H1 (cell line): ENCODE measurements around the gene CNGA4. TPM values are rescaled to one million over a fixed set of nuclear protein-coding genes. Genes with fewer than 3 reads are reported as not detected.

ENCODE experiments used
- CTCF ChIA-PET: fragments of 300-600 bp; sonication (Branson Sonifier 250); formaldehyde crosslinking; loops from one replicate; lab custom pipeline; 2021; ENCODE audit not compliant: partially characterized antibody; lab: Charles Lee
- POLR2A ChIA-PET: fragments of 300-600 bp; sonication (Branson Sonifier 250); formaldehyde crosslinking; loops from one replicate; lab custom pipeline; 2021; ENCODE audit warnings: inconsistent platforms; ENCODE audit not compliant: partially characterized antibody; lab: Charles Lee
- DNase-seq, 2 experiments: peaks; one replicate each; pipeline versions ENCODE4 v3.0.0 to v3.0.0-alpha.2; 2010 to 2022; ENCODE audit warnings: low spot score in 2 of 2, low read depth in 1 of 2, mixed read lengths in 1 of 2
- FAIRE-seq: peaks from 2 replicates; lab custom pipeline; 2011; peaks lifted over from hg19 to GRCh38; lab: Jason Lieb, UNC
- H2AFZ ChIP-seq: 2 replicates; pipeline ENCODE4 v1.8.1; 2012; ENCODE audit warnings: low read length, inconsistent platforms
- H2AK5ac ChIP-seq: 2 replicates; pipeline ENCODE4 v1.6.1; 2013; ENCODE audit warnings: low read depth, low read length
- H2BK120ac ChIP-seq: replicated peaks from 2 replicates; pipeline ENCODE3; 2013; ENCODE audit warnings: low read depth, low read length, inconsistent platforms
- H2BK12ac ChIP-seq: 2 replicates; pipeline ENCODE4 v1.6.1; 2013; ENCODE audit warnings: low read depth, low read length
- H2BK15ac ChIP-seq: 2 replicates; pipeline ENCODE4 v1.6.1; 2013; ENCODE audit warnings: low read length
- H2BK20ac ChIP-seq: 2 replicates; pipeline ENCODE4 v1.6.1; 2013; ENCODE audit warnings: low read length
- H2BK5ac ChIP-seq: 2 replicates; pipeline ENCODE4 v1.6.1; 2013; ENCODE audit warnings: low read depth, low read length
- H3K14ac ChIP-seq: 2 replicates; pipeline ENCODE4 v1.6.1; 2013; ENCODE audit warnings: inconsistent platforms; ENCODE audit not compliant: insufficient read length
- H3K18ac ChIP-seq: 2 replicates; pipeline ENCODE4 v1.6.1; 2013; ENCODE audit warnings: low read length; ENCODE audit errors: extremely low read depth
- H3K23ac ChIP-seq: 2 replicates; pipeline ENCODE4 v1.6.1; 2013; ENCODE audit warnings: inconsistent platforms; ENCODE audit not compliant: insufficient read length
- H3K23me2 ChIP-seq: 2 replicates; pipeline ENCODE4 v1.6.1; 2013; ENCODE audit warnings: low read depth, low read length
- H3K27ac ChIP-seq: 2 replicates; pipeline ENCODE4 v1.6.1; 2011; ENCODE audit warnings: low read depth, low read length, inconsistent platforms
- H3K27me3 ChIP-seq, 4 experiments: replicated peaks in 1 of 4; 1 replicate in 1 of 4; 2 replicates in 3 of 4; pipeline versions ENCODE4 v1.6.1 to v1.8.1; 2011 to 2013; ENCODE audit warnings: low read length in 3 of 4, mild to moderate bottlenecking in 3 of 4, inconsistent platforms in 2 of 4, mixed read lengths in 2 of 4, moderate library complexity in 1 of 4; ENCODE audit not compliant: control insufficient read depth in 3 of 4, insufficient read depth in 3 of 4; ENCODE audit errors: extremely low read depth in 1 of 4
- H3K36me3 ChIP-seq, 4 experiments: 2 replicates each; pipeline versions ENCODE4 v1.6.1 to v1.8.1; 2011 to 2013; ENCODE audit warnings: mild to moderate bottlenecking in 4 of 4, low read length in 3 of 4, moderate library complexity in 2 of 4, control low read depth in 1 of 4, inconsistent platforms in 1 of 4; ENCODE audit not compliant: insufficient read depth in 4 of 4, control insufficient read depth in 2 of 4
- H3K4ac ChIP-seq: replicated peaks from 2 replicates; pipeline ENCODE3; 2013; ENCODE audit warnings: low read length, low read depth, mixed read lengths, inconsistent platforms; ENCODE audit not compliant: insufficient read length
- H3K4me1 ChIP-seq, 4 experiments: replicated peaks in 1 of 4; 1 replicate in 1 of 4; 2 replicates in 3 of 4; pipeline versions ENCODE4 v1.6.1 to v1.8.1; 2011 to 2013; ENCODE audit warnings: low read length in 3 of 4, inconsistent platforms in 2 of 4, mixed read lengths in 1 of 4; ENCODE audit not compliant: insufficient read depth in 4 of 4, control insufficient read depth in 3 of 4
- H3K4me2 ChIP-seq, 2 experiments: 2 replicates each; pipeline versions ENCODE4 v1.6.1 to v1.8.1; 2011 to 2013; ENCODE audit warnings: low read depth in 2 of 2, low read length in 2 of 2, control low read depth in 1 of 2, inconsistent platforms in 1 of 2, mild to moderate bottlenecking in 1 of 2; ENCODE audit not compliant: insufficient read depth in 1 of 2
- H3K4me3 ChIP-seq, 4 experiments: fragments of 200-600, 300-600 bp in 1 of 4; sonication (generic), shearing (Covaris generic), sonication (Bioruptor Twin) in 1 of 4; 2 replicates each; pipeline versions ENCODE4 v1.5.1 to v1.8.1; 2011 to 2016; ENCODE audit warnings: low read length in 4 of 4, low read depth in 3 of 4, control low read depth in 2 of 4, inconsistent platforms in 2 of 4, mild to moderate bottlenecking in 2 of 4, mixed read lengths in 1 of 4, moderate library complexity in 1 of 4; ENCODE audit not compliant: insufficient read depth in 2 of 4; ENCODE audit errors: extremely low read depth in 1 of 4
- H3K56ac ChIP-seq: replicated peaks from 2 replicates; pipeline ENCODE3; 2013; ENCODE audit warnings: low read depth, mild to moderate bottlenecking, mixed read lengths, low read length, inconsistent platforms; ENCODE audit not compliant: insufficient read length
- H3K79me1 ChIP-seq: 2 replicates; pipeline ENCODE4 v1.6.1; 2013; ENCODE audit warnings: low read depth, low read length, control low read depth
- H3K79me2 ChIP-seq, 2 experiments: 2 replicates each; pipeline versions ENCODE4 v1.6.1 to v1.8.1; 2012 to 2013; ENCODE audit warnings: low read length in 2 of 2, mild to moderate bottlenecking in 2 of 2, inconsistent platforms in 1 of 2; ENCODE audit not compliant: insufficient read depth in 2 of 2, control insufficient read depth in 1 of 2
- H3K9ac ChIP-seq, 4 experiments: replicated peaks in 1 of 4; 1 replicate in 1 of 4; 2 replicates in 3 of 4; pipeline versions ENCODE4 v1.6.1 to v1.8.1; 2011 to 2013; ENCODE audit warnings: low read depth in 3 of 4, low read length in 3 of 4, control low read depth in 2 of 4, mild to moderate bottlenecking in 2 of 4, moderate library complexity in 2 of 4, inconsistent platforms in 1 of 4; ENCODE audit errors: extremely low read depth in 1 of 4
- H3K9me3 ChIP-seq, 2 experiments: 2 replicates each; pipeline versions ENCODE4 v1.6.1 to v1.8.1; 2012 to 2013; ENCODE audit warnings: mild to moderate bottlenecking in 2 of 2, moderate library complexity in 2 of 2, control low read depth in 1 of 2, inconsistent platforms in 1 of 2, low read depth in 1 of 2, low read length in 1 of 2, mixed read lengths in 1 of 2; ENCODE audit not compliant: insufficient read depth in 2 of 2
- H4K20me1 ChIP-seq, 2 experiments: replicated peaks in 1 of 2; 2 replicates each; pipeline versions ENCODE3 to v1.8.1; 2011 to 2013; ENCODE audit warnings: inconsistent platforms in 2 of 2, low read length in 2 of 2, mild to moderate bottlenecking in 1 of 2; ENCODE audit not compliant: insufficient read depth in 2 of 2, control insufficient read depth in 1 of 2
- H4K5ac ChIP-seq: 2 replicates; pipeline ENCODE4 v1.6.1; 2013; ENCODE audit warnings: low read length, low read depth, mixed read lengths, inconsistent platforms; ENCODE audit not compliant: insufficient read length
- H4K8ac ChIP-seq: 2 replicates; pipeline ENCODE4 v1.8.0; 2013; ENCODE audit warnings: mild to moderate bottlenecking, moderate library complexity, low read length, inconsistent platforms; ENCODE audit not compliant: insufficient read depth; ENCODE audit errors: extremely low read depth
- H4K91ac ChIP-seq: replicated peaks from 2 replicates; pipeline ENCODE3; 2013; ENCODE audit warnings: low read length, mixed read lengths, inconsistent platforms; ENCODE audit not compliant: insufficient read length
- WGBS, 2 experiments: shearing (Covaris generic) in 1 of 2; methylation state at CpG; one replicate each; pipeline versions ENCODE4 v1.1.6 to v1.1.7; 2013 to 2015; ENCODE audit warnings: low lambda C conversion rate in 2 of 2, mixed read lengths in 2 of 2, inconsistent platforms in 1 of 2, low coverage in 1 of 2, missing lambda C conversion rate in 1 of 2; ENCODE audit not compliant: insufficient replicate concordance in 2 of 2, insufficient coverage in 1 of 2, insufficient read length in 1 of 2; ENCODE audit errors: extremely low coverage in 1 of 2, missing lambda C conversion rate in 1 of 2; 5-methylcytosine and 5-hydroxymethylcytosine counted together
- polyA plus RNA-seq, 7 experiments: library from polyadenylated mRNA; depleted of rRNA in 3 of 7; stranded (reverse) in 5 of 7; unstranded in 2 of 7; fragments of >200 nt in 5 of 7; fragments of 200-250 nt in 2 of 7; gene quantifications; 1 replicate in 5 of 7; 2 replicates in 1 of 7; 4 replicates in 1 of 7; pipeline versions ENCODE4 v1.2.1 to v1.2.3, GENCODE V29; 2011 to 2013; ENCODE audit warnings: missing spikeins in 2 of 7, mixed read lengths in 2 of 7
- total RNA-seq: library from RNA; stranded (reverse); fragmentation: NEBNext Ultra II Directional; extraction: Animal tissue kit (Norgen Biotek cat#: 25700); gene quantifications from 2 replicates; pipeline ENCODE4 v1.2.1, GENCODE V29; 2021

Gene CNGA4
- total and polyA plus RNA-seq, 2 of the 8 experiments (the other 6 are each of a cell fraction or from before 2014, with no cell fraction given) = 0.29 TPM; not detected in 1

DNA sequence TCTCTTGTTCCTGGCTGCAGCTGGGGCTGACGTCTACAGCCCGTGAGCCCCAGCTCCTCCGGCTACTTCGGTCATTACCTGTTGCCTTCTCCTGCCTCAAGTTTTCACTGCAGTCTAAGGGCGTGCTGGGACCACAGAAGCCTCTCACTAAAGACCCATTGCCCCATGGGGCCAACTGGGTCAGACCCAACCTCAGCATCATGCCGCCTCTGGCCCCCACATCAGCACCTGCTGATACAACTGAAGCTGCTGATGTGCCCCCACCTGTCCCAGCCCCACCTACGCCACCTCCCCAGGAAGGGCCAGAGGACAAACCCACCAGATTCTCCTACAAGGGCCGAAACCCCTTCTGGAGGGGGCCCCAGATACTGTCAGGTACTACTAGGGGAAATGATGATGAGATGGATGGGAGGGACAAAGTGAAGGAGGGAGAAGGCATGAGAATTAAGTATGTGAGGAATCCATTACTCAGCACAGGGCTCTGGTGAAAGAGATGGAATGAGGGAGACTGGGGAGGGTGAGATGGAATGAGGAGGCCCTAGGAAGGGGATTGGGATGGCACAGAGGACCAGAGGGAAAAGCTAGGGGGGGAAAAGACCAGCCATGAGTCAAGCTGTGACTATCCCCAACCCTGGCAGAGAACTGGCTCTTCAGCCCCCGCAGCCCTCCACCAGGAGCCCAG lies 28.5 kb upstream of the CNGA4 start:
- H3K79me1 ChIP-seq = no peaks in the 10 kb centered on the region
- H4K20me1 ChIP-seq = no peaks in the 10 kb centered on the region
- H3K18ac ChIP-seq = no peak overlapping the region
- no peaks in the 10 kb centered on the region for H3K23me2 ChIP-seq
- H2AFZ ChIP-seq = no peak overlapping the region
- no peak overlapping the region for H2BK120ac ChIP-seq
- no peak overlapping the region for H2AK5ac ChIP-seq
- no peak overlapping the region for H3K4ac ChIP-seq
- H4K5ac ChIP-seq = no peak overlapping the region
- no peaks in the 10 kb centered on the region for H3K27me3 ChIP-seq
- H2BK15ac ChIP-seq = no peak overlapping the region
- 90% methylated on average over 9 of the region's 9 CpGs; no CpG with 5 or more reads in 1 of the 2 experiments for WGBS, 2 experiments
- H4K8ac ChIP-seq = no peak overlapping the region
- H4K91ac ChIP-seq = no peak overlapping the region
- H3K14ac ChIP-seq = no peak overlapping the region
- FAIRE-seq (no peak), DNase-seq (no peak)
- H2BK5ac ChIP-seq = no peak overlapping the region
- no peak overlapping the region for H3K27ac ChIP-seq
- H3K23ac ChIP-seq = no peak overlapping the region
- no peak overlapping the region for H3K4me3 ChIP-seq
- H3K9ac ChIP-seq = no peak overlapping the region
- no peak overlapping the region for H3K56ac ChIP-seq
- no peaks in the 10 kb centered on the region for H3K9me3 ChIP-seq
- POLR2A ChIA-PET = no interaction called here
- no peak overlapping the region for H3K4me2 ChIP-seq
- H3K36me3 ChIP-seq = peaks cover 2 to 23% (median 9%) of the 10 kb centered on the region in 4 experiments; a peak in 7 of 8 replicates
- no peaks in the 10 kb centered on the region for H3K79me2 ChIP-seq
- H2BK20ac ChIP-seq = no peak overlapping the region
- no peaks in the 10 kb centered on the region for H3K4me1 ChIP-seq
- no peak overlapping the region for H2BK12ac ChIP-seq
- CTCF ChIA-PET = interaction anchor here (0.9 kb wide), 1 partner anchor 42 kb away, joined by 3 read pairs; no protein-coding TSS in a partner anchor
